ENCODE measurements around the gene GPX7.
A peak's percentile ranks its signal among the peaks of the same experiment; 100 is the strongest.
"Not testable (repeated sequence)": the region's sequence is repeated elsewhere in the genome, so short reads cannot be mapped to it uniquely, and the experiment has no call there.

The GPX7 gene

DNA sequence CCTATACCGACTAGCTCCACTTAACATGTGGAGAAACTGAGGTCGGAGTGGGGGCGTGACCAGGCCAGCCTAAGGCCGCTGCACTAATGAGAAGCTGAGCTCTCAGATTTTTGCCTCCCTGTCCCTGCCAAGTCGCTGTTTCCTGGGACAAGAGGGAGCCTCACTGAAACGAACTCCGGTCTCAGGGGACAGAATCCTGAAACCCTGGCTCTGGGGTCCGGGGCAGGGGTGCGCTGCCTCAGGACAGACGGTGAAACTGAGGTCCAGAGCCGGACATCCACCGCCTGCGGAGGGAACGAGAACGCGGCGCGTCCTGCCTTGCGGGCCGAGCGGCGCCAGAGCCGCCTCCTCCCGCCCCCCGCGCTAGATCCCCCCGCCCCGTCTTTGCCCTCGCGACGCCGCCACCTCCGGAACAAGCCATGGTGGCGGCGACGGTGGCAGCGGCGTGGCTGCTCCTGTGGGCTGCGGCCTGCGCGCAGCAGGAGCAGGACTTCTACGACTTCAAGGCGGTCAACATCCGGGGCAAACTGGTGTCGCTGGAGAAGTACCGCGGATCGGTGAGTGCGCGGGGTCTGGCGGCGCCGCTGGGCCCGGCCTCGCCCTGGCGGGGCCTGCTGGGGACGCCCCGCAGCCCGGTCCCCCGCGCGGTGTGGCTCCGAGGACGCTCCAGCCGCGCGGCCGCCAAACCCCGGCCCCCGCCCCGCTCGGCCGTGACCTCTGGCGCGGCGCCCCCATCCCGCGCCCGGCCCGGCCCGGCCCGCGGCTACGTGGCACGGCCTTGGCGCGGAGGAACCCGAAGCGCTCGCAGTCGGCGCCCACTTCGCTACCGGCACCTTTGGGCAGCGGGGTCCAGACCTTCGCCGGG lies at the start of gene GPX7:
Gene GPX7 (plus strand): TSS at position 381 of the 865 bp plus-strand sequence. CDS start 39 bp downstream, at position 420.
- peak; percentile 17 for DNase-seq (ENCODE audit: low read depth, low spot score)

DNA sequence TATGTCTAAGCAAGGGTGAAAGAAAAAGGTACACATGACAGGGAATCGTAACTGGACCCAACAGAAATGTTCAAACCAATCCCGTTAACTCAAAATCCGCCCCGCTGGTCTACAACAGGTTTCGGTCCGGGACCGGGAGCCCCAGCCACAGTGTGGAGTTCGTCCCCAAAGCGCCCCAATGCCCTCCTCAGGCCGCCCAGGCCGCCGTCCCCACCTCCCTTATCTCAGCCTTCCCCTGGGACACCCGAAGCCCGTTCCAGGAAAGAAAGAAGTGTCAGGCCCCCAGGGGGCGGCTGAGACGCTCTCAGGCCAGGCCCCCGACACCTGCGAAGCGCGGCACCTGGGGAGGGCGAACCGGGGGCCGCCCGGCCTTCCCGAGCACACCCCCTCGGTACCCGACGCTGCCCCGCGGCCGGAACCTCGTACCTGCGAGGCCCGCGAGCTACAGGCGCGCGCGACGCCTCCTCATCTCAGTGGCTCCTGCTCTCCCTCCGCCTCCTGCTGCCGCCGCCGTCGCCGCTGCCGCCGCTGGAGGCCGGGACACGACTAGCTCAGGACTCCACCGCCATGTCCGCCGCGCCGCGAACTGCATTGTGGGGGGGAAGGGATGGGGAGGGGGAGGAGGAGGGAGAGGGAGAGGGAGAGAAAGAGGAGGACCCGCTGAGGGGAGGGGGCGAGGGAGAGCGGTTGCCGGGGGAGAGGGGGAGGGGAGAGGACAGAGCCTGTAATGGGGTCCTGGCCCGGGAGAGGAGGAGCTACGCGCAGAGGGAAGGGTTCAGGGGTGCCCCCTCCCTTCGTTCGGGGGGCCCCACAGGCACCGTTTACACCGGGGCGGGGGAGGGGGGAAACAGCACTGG lies 49.4 kb upstream of the GPX7 start, which contains the start of gene TUT4:
Gene TUT4 (minus strand): TSS at position 588 of the 857 bp plus-strand sequence. CDS start 26,812 bp downstream, outside the sequence.
- DNase-seq (ENCODE audit: low read depth, low spot score): peak; percentile 38

DNA sequence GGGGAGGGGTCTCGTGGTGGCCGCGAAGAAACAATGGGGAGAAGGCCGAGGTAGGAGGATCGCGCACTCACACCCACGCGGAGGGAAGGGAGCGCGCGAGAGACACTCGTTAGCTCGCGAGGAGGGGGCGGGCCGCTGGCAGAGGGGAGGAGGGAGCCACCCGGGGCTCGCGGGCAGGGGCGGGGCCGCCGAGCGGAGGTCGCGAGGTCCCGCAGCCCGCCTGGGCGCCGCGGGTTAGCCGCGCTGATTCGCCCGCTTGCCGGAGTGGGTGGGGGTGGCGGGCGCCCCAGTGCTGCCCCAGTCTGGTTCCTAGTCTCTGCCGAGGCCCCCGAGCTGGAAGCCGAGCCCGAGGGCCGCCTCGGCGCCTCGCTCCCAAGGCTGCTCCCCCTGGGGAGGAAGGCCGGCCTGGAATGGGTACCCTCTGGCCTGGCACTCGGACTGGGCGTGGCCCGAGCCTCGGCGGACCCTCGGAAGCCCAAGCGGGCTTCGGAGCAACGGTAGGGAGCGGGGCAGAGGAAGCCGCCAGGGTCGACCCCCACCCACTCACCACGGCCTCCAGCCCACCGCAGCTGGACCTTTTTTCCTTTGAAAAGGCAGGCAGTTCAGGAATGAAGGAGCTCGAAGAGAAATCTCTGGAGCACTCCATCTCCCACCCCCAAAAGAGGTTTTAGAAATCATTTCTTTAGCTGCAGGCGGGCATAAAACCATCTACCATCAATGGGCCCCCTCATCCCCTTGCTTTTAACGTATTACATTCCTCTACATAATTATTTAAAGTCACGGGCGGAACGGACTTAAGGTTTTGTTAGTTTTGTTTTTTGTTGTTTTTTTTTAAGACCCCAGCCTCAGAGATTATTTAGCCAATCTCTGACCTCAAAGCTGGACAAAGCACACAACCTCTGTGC lies 48.6 kb upstream of the GPX7 start:
- DNase-seq (ENCODE audit: low read depth, low spot score): peak; percentile 78

DNA sequence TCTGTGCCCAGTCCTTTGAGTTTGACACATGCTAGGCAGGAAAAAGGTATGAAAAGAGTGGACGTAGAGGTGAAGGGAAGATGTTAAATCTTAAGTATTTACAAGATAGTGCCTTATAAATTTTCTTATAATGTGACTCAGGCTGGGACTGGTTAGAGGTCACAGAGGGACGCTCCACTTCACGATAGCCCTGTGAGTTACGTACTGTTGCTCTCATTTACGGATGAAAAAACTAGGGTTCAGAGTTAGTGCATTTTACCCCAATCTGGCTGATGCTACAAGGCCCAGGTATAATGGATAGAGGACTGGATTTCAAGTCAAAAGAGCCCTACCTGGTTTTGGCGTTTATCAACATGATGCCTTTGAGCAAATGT lies 47.9 kb upstream of the GPX7 start:
- DNase-seq (ENCODE audit: low read depth, low spot score): no peak

DNA sequence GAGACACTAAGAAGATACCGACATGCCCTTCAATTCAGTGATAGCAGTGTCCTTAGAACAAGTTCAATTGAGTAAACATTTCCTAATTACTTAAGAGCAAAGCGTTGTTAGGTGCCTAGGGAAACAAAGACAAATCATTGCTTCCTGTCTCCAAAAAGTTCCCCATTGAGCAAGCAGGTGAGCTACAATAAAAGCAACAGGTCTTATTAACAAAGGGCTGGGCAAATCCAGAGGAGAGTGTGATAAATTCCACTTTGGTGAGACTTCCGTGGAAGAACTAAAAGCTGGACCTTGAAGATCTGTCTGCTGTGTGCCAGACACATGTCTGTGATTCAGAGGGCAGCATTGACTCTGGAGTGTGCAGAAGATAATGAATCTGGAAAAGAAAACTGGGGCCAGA lies 47.4 kb upstream of the GPX7 start:
- DNase-seq (ENCODE audit: low read depth, low spot score): no peak

DNA sequence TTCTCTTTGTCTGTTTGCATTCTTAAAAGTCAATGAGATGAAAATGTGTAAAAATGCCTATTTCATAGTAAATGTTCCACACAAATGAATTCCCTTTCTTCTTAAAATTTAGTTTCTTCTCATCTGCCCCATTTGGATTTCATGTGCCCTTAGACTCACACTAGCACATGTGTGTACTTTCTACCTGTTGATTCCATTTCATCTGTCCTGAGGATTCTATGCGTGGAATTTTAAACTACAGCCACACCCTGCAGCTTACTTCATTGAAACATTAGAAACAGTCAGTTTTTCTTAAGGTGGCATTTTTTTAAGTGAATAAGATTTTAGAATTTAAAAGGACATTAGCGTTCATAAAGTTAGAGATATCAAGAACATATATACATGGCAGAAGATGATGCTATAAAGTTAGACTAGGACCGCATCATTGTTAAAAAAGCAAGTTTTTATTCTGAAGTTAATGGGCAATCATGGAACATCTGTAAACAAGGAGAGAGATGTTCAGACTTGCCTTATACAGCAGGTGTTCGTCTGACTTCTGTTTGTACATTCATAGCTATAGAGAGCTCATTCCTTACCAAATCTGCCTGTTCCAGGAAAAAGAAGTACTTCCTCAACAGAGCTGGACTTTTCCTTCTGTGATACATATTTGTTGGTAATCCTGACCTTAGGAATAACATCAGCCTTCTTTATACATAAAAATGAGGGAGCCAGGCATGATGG lies 45.4 kb upstream of the GPX7 start:
- DNase-seq (ENCODE audit: low read depth, low spot score): no peak

DNA sequence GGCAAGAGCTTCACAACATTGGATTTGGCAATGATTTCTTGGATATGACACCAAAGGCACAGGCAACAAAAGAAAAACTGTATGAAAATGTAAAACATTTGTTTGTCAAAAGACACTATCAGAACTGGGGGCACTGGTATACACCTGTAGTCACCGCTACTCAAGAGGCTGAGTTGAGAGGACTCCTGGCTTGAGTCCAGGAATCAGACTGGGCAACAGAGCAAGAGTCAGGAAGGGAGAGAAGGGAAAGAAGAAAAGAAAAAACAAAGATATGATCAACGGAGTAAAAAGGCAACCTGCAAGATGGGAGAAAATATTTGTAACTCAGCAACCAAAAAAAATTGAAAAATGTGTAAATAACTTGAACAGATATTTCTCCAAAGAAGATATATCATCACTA lies 43.2 kb upstream of the GPX7 start:
- no peak for DNase-seq (ENCODE audit: low read depth, low spot score)

DNA sequence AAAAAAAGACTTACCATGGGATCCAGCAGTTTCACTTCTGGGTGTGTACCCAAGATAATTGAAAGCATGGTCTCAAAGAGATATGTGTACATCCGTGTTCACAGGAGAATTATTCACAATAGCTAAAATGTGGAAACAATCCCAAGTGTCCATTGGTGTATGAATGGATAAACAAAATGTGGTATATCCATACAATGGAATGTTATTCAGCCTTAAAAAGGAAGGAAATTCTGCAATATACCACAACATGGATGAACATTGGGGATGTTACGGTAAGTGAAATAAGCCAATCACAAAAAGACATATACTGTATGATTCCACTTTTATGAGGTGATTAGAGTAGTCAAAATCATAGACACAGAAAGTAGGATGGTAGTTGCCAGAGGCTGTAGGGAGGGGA lies 42.3 kb upstream of the GPX7 start:
- no peak for DNase-seq (ENCODE audit: low read depth, low spot score)

DNA sequence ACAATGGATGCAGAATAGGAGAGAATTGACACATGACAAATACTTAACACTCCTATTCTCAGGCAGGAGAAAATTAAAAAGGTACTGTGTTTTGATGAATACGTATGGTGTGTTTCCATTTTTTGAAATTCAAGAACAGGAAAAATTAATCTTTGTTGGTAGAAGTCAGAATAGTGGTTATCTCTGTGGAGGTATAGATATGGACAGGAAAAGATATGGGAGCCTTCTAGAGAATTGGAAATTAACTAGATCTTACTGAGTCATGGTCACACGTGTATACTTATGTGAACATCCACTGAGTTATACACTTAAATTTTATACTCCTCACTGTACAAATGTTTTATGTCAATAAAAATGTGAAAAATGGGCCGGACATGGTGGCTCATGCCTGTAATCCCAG lies 39.4 kb upstream of the GPX7 start:
- no peak for DNase-seq (ENCODE audit: low read depth, low spot score)

DNA sequence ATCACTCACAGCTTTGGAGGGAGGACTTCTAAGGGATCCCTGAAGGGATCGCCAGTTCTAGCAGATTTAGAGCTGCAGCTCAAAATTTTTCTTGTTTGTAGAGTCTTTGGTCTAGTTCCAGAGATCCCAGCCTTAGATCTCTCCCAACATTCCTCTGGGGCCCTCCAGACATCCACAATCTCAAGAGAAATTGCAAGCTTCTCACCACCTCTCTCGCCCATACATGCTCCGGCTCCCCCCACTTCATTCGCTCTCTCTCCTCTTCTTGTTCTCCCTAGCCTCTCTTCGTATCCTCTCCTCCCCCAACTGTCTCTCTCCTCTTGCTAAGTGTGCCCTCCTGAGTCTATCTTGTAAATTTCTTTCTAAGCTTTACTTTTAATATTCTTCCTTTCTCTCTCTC lies 34.2 kb upstream of the GPX7 start:
- DNase-seq (ENCODE audit: low read depth, low spot score): no peak

DNA sequence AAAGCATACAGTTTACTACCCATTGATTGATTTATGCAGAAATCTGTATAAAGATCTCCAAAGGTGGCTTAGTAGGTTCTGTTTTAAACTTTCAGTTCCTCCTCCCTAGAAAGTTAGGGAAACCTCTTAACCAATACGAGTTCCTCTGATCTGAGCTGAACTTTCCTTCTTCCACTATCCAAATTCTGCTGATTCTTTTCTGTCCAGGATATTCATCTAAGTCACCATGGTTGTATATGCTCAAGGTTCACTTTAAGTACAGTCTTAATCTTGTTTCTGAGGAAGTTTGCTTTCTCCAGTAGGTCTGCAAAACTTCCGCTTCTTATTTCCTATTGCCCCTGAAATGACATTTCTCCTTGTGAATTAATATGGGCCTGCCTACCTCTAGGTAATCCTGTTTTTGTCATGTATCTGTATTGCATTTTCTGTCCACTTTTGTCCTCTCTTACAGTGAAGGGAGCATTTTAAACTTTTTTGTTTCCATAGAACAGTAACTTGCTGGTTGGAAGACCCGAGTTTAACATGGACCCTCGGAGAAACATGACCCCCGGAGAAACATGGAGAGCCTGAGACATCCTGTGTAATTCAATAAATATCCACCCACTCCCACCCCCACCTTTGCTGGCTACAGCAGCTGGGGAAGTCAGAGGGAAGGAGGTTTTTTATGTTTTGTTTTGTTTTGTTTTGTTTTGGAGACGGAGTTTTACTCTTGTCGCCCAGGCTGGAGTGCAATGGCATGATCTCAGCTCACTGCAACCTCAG lies 32.5 kb upstream of the GPX7 start:
- no peak for DNase-seq (ENCODE audit: low read depth, low spot score)

DNA sequence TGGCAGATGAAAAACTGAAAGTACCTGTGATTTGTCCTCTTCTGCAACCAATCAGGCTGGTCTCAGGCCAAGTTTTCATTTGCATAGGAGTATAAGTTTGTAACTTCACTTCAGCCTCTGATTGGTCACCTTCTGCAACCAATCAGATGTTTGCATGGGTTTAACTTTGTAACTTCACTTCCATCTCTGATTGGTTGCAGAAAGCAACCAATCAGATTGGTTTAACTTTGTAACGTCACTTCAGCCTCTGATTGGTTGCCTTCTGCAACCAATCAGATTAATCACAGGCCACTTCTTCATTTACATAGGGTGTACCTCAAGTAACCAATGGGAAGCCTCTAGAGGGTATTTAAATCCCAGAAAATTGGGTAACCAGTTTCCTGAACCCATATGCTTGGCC lies 30.4 kb upstream of the GPX7 start:
- DNase-seq (ENCODE audit: low read depth, low spot score): no peak

DNA sequence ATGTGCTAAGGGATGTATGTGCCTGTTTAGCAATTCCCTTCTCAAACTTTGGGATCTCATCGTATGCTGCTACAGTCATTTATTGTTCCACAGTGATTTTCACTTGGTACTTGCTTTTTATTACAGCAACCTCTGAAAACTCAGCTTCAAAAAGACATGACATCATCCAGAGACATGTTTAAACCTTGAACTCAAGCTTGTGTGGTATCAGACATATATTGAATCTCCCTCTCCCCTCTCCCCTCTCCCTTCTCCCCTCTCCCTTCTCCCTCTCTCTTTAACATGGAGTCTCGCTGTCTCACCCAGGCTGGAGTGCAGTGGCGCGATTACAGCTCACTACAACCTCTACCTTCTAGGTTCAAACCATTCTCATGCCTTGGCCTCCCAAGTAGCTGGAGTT lies 29.8 kb upstream of the GPX7 start:
- DNase-seq (ENCODE audit: low read depth, low spot score): no peak

DNA sequence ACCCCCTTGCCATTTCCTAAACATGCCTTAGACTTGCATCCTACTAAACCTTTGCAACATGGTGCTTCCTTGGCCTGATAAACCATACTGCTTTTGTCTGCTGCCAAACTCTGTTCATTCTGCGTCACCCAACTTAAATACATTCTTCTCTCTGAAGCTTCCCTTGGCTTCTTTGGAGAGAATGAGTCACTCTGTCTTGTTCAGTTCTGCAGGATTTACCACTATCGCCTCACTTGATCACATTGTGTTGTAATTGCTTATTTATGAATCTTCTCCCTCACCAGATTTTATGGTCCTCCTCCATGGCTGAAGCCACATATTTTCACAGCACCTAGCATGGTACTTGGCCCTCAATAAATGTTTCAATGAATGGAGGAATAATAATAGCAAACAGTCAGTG lies 27.6 kb upstream of the GPX7 start:
- DNase-seq (ENCODE audit: low read depth, low spot score): no peak

DNA sequence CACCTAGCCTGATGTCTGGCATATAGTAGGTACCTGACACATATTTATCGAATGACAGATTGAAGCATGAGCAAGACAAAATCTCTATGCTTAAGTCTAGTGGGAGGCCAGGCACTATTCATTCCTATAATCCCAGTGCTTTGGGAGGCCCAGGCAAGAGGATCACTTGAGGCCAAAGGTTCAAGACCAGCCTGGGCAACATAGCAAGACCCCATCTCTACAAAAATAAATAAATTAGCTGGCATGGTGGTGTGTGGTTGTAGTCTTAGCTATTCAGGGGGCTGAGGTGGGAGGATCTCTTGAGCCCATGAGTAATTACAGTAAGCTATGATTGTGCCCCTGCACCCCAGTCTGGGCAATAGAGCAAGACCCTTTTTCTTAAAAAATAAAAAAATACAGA lies 26.1 kb upstream of the GPX7 start:
- no peak for DNase-seq (ENCODE audit: low read depth, low spot score)

DNA sequence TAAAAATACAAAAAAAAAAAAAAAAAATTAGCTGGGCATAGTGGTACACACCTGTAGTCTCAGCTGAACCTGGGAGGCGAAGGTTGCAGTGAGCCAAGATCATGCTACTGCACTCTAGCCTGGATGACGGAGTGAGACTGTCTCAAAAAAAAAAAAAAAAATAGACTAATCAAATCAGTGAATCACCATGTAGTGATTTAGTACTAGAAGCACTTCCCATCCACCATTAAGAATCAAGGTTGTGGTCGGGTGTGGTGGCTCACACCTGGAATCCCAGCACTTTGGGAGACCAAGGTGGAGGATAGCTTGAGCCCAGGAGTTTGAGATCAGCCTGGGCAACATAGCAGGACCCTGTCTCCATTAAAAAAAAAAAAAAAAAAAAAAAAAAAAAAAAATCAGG lies 24.1 kb upstream of the GPX7 start:
- not testable (repeated sequence) for DNase-seq (ENCODE audit: low read depth, low spot score)

DNA sequence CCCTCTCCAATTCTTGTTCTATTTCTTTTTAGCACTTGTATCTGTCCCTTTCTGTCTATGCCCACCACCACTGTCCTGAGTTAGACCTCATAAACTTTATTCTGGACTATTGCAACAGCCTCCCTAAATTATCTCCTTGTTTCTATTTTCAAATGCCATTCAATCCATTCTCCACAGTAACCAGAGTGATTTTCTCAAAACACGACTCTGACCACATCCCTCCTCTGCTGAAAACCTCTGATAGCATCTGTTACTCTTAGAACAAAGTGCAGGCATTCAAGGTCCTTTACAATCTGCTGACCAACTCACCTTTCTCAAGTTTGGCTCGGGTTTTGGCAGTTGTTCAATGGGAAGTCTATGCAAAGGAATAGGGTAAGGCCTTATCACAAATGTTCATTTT lies 22.8 kb upstream of the GPX7 start:
- no peak for DNase-seq (ENCODE audit: low read depth, low spot score)

DNA sequence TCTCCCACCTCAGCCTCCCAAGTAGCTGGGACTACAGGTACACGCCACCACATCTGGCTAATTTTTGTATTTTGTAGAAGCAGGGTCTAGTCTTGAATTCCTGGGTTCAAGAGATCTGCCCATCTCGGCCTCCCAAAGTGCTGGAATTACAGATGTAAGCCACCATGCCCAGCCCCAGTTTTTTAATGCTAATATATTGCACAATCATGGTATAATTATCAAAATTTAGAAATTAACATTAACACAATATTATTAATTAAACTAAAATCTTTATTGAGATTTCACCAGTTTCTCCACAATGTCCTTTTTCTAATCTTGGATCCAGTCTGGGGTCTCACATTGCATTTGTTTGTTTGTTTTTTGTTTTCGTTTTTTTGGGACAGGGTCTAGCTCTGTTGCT lies 21.9 kb upstream of the GPX7 start:
- DNase-seq (ENCODE audit: low read depth, low spot score): no peak

DNA sequence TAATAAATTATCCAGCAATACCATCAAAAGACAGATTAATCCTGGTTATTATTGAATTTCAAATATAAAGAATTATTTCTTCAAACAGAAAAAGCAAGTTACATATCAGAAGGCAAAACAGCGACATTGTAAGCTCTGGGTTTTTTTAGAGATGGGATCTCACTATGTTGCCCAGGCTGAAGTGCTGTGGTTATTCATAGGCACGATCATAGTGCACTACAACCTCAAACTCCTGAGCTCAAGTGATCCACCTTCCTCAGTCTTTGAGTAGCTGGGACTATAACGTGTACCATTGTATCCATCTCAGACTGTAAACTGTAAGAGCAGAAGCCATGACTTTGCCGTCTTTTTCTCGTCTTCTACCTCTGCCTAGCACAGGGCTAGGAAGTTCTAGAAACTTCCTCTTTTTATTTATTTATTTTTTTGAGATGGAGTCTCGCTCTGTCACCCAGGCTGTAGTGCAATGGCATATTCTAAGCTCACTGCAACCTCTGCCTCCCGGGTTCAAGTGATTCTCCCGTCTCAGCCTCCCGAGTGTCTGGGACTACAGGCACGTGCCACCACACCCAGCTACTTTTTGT lies 20.0 kb upstream of the GPX7 start:
- DNase-seq (ENCODE audit: low read depth, low spot score): no peak

DNA sequence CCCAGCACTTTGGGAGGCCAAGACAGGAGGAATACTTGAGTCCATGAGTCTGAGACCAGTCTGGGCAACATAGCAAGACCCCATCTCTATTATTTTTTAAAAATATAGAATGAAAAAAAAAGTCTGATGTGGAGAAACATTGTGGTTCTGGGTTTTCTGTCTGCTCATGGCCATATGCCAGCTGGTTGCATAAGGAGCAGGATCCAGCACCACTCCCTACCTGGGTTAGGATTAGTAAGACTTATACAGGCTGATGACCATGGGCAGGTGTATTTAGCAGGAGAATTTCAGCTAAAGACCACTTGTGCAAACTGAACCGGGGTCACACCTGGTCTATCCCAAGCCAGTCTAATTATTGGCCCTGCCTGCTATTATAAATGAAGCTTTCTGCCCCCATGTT lies 16.7 kb upstream of the GPX7 start:
- DNase-seq (ENCODE audit: low read depth, low spot score): no peak

Measured in activated naive CD8-positive, alpha-beta T cell treated with anti-CD3 and anti-CD28 coated beads, Interleukin-2, amount 50 U/mL, for 16 hours (primary cell).